Heart right ventricle (tissue), 16 donors: ENCODE measurements around the gene ADSS2. TPM values are rescaled to one million over a fixed set of nuclear protein-coding genes. Genes with fewer than 3 reads are reported as not detected.

Experiments used
- ATAC-seq, 8 donors: fragments of 200-7000 bp; cut with Tn5 transposase; one replicate each; pipeline ENCODE4 v1.9.1; 2020; ENCODE audit warnings: mild to moderate bottlenecking in 8 of 8, moderate library complexity in 8 of 8, moderate number of reproducible peaks in 1 of 8
- DNase-seq, 2 donors: peaks; one replicate each; pipeline ENCODE4 v3.0.0-alpha.2; 2020
- H3K27ac ChIP-seq, 10 donors: fragments of 200-600 bp; sonication (generic) in 2 of 10; one replicate each; pipeline versions ENCODE4 v1.5.0 to v1.8.0; 2020 to 2022; ENCODE audit warnings: mild to moderate bottlenecking in 3 of 10
- H3K27me3 ChIP-seq, 7 donors: fragments of 200-600 bp; one replicate each; pipeline ENCODE4 v1.8.0; 2021 to 2022; ENCODE audit warnings: mild to moderate bottlenecking in 2 of 7
- H3K36me3 ChIP-seq, 9 donors: fragments of 200-600 bp; sonication (generic) in 1 of 9; one replicate each; pipeline versions ENCODE4 v1.5.0 to v1.8.0; 2020 to 2022; ENCODE audit warnings: mild to moderate bottlenecking in 2 of 9
- H3K4me1 ChIP-seq, 9 donors: fragments of 200-600 bp; sonication (generic) in 1 of 9; one replicate each; pipeline versions ENCODE4 v1.5.0 to v1.8.0; 2020 to 2022; ENCODE audit warnings: mild to moderate bottlenecking in 4 of 9
- H3K4me3 ChIP-seq, 10 donors: fragments of 200-600 bp; sonication (generic) in 2 of 10; one replicate each; pipeline versions ENCODE4 v1.5.0 to v1.8.0; 2020 to 2022; ENCODE audit warnings: mild to moderate bottlenecking in 7 of 10, moderate library complexity in 2 of 10
- H3K9me3 ChIP-seq, 11 donors: fragments of 200-600 bp in 10 of 11; sonication (generic) in 2 of 11; one replicate each; pipeline versions ENCODE4 v1.5.0 to v1.8.0; 2013 to 2022; ENCODE audit warnings: mild to moderate bottlenecking in 2 of 11, control low read depth in 1 of 11, moderate library complexity in 1 of 11
- WGBS, 2 donors: extraction: QIAGEN DNeasy Blood & Tissue Kit; methylation state at CpG; one replicate each; pipeline ENCODE4 v1.1.7; 2013; ENCODE audit warnings: inconsistent platforms in 1 of 2; 5-methylcytosine and 5-hydroxymethylcytosine counted together
- intact Hi-C, 10 donors: fragments of 100-400 bp; cut with DNase I; formaldehyde crosslinking; loops; one replicate each; pipeline versions ENCODE4 v1.11.1 to v1.14.2; 2022
- polyA plus RNA-seq, 2 donors: library from polyadenylated mRNA; stranded (reverse); fragments of 200-250 nt; gene quantifications; one replicate each; pipeline ENCODE4 v1.2.3, GENCODE V29; 2013
- total RNA-seq, 10 donors: library from RNA; stranded (reverse); fragmentation: NEBNext Ultra II Directional in 3 of 10; extraction: Animal tissue kit (Norgen Biotek cat#: 25700) in 3 of 10; gene quantifications; one replicate each; pipeline versions ENCODE4 v1.2.1 to v1.2.4, GENCODE V29; 2021 to 2023
- TF ChIP-seq, protein P1 (sequence below), 9 donors: fragments of 200-600 bp; sonication (generic) in 2 of 9; IDR thresholded peaks; one replicate each; pipeline versions ENCODE4 v1.5.0 to v1.8.0; 2021 to 2022; ENCODE audit warnings: antibody characterized with exemption in 9 of 9, mild to moderate bottlenecking in 5 of 9, moderate library complexity in 1 of 9
- donor health status: Arrhythmogenic right ventricular cardiomyopathy.
- donor health status: ischemic (EF 13 %, LVEDD 7.1; RV severe dilation, severe dysfunction).
- donor health status: healthy with polysubstance abuse.
- donor health status: DM: no; HTN: yes; CAD: no.
- donor health status: DM: no; HTN: no; CAD: no.
- donor health status: ischemic (EF 25% LVEDD 6.9; RV normal size, moderate dysfunction).
- donor health status: ischemic (EF 25% LVEDD 5.7; RV mildly dilated, moderate dysfunction).
- donor health status: healthy.
- donor health status: DM: yes; HTN: yes; CAD: no.
- donor health status: Ischemic cardiomyopathy.
- donor health status: ischemic (EF 35%, LVEDD 5.7; RV mildly dilated, moderate dysfunction).
- donor health status: nonischemic (EF 11% LVEDD 7.7; RV severe dilation, severe dysfunction).
- donor health status: DM: yes; HTN: yes; CAD: no.
- donor health status: PGD.
- donor health status: ischemic (EF 29% LVEDD 5.4; RV normal size, mild dysfunction).
- donor health status: nonischemic (EF 23%, LVEDD 6.1; RV moderate dilation, normal function).

ADSS2 gene
- total and polyA plus RNA-seq, 12 donors, result 4.5 to 16.2 (median 7.4) TPM

DNA sequence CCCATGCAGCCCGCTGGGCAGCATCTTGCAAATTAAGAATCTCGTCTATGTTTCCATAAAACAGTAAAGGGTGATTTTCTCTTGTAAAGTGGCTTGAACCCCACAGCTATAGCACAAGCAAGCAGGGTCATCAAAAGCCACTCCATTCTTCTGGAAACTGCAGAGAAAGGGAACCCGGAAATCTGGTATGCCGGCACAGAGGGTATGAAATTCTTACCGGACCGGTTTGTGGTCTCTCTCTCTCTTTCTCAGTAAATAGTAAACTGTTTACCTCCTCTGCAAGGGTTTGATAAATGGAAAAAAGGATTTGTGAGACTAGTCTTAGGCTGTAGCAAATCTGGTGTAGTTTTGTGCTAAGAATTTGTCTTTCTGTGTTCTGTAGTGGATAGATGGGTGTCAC lies 2.7 kb upstream of the ADSS2 start:
- no peaks in the 10 kb centered on the region for H3K27me3 ChIP-seq
- WGBS, 2 donors, result 68 to 81% methylated on average over 6 of the region's 6 CpGs
- DNase-seq (no peak), ATAC-seq (no peak)
- TF ChIP-seq, protein P1, sequence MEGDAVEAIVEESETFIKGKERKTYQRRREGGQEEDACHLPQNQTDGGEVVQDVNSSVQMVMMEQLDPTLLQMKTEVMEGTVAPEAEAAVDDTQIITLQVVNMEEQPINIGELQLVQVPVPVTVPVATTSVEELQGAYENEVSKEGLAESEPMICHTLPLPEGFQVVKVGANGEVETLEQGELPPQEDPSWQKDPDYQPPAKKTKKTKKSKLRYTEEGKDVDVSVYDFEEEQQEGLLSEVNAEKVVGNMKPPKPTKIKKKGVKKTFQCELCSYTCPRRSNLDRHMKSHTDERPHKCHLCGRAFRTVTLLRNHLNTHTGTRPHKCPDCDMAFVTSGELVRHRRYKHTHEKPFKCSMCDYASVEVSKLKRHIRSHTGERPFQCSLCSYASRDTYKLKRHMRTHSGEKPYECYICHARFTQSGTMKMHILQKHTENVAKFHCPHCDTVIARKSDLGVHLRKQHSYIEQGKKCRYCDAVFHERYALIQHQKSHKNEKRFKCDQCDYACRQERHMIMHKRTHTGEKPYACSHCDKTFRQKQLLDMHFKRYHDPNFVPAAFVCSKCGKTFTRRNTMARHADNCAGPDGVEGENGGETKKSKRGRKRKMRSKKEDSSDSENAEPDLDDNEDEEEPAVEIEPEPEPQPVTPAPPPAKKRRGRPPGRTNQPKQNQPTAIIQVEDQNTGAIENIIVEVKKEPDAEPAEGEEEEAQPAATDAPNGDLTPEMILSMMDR (IDR thresholded peaks at IDR 0.05), result no peak
- H3K27ac ChIP-seq, result no peak overlapping the region
- H3K9me3 ChIP-seq, result no peaks in the 10 kb centered on the region
- H3K36me3 ChIP-seq, result no peaks in the 10 kb centered on the region
- peaks cover 4 to 20% (median 14%) of the 10 kb centered on the region in 9 donors for H3K4me1 ChIP-seq
- no peak overlapping the region for H3K4me3 ChIP-seq
- intact Hi-C loops, result loop anchor here in 5 of 10 donors (5.0 to 10.0 kb wide), 5 partner anchors 198 to 520 kb away; partner anchors contain the start of genes DESI2 (in 4 of the 5) and HNRNPU (in 1 of the 5)

DNA sequence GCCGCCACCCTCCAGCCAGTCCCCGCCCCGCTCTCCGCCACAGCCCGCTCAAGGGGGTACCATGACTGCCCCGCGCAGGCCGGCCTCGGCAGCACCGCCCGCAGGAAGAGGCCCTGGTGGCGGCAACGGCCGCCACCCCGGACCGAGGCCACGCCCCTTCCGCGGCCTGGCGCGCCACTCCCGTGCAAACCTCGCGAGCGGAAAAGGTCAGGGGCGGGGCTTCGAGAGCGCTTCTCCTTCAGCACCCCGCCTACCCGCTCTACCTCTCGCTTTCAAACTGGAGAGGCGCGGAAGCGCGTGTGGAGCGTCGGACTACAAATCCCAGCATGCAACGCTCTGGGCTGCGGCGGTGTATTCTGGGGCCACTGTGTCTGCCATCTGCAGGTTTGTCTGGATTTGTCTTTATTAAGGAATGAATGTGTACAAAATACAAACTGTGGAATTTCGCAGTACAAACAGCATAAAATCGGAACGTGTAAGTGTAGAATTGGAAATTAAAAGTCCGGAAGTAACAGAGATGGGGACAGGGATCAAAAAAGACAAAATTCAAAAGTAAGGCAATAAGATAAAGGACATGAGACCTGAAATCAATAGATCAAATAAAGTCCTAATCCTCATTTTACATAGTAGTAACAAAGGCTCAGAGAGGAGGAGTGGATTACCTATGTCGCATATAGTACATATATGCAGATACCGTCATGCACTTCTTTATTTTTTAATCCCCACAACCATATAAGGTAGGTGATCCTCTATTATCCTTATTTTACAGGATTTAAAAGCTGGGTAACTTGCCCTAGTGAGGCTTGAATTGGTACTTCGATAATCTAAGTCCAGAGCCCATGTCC lies 464 bp upstream of the ADSS2 start:
- DNase-seq (peak; percentile 99), ATAC-seq (peak; percentile 97 to 100 (median 98))
- 5 to 7% methylated on average over 43 to 47 of the region's 47 CpGs for WGBS, 2 donors
- Histone ChIP-seq H3K27me3 (no peaks in the 10 kb centered on the region), H3K4me3 (peak overlapping the region in 9 of 10 donors; percentile 75 to 97 (median 85)), H3K4me1 (peaks cover 4 to 35% (median 16%) of the 10 kb centered on the region in 9 donors), H3K36me3 (peaks cover 0 to 6% (median 0%) of the 10 kb centered on the region in 9 donors), H3K9me3 (no peaks in the 10 kb centered on the region), H3K27ac (peak overlapping the region in 9 of 10 donors; percentile 90 to 97 (median 95))
- TF ChIP-seq, protein P1 (IDR thresholded peaks at IDR 0.05), result peak; percentile 26 to 71 (median 50)
- intact Hi-C loops, result loop anchor here in 6 of 10 donors (1.0 to 10.0 kb wide), 7 partner anchors 9 to 523 kb away; partner anchors contain the start of genes DESI2 (in 5 of the 6), CATSPERE (in 1 of the 6) and HNRNPU (in 1 of the 6)

DNA sequence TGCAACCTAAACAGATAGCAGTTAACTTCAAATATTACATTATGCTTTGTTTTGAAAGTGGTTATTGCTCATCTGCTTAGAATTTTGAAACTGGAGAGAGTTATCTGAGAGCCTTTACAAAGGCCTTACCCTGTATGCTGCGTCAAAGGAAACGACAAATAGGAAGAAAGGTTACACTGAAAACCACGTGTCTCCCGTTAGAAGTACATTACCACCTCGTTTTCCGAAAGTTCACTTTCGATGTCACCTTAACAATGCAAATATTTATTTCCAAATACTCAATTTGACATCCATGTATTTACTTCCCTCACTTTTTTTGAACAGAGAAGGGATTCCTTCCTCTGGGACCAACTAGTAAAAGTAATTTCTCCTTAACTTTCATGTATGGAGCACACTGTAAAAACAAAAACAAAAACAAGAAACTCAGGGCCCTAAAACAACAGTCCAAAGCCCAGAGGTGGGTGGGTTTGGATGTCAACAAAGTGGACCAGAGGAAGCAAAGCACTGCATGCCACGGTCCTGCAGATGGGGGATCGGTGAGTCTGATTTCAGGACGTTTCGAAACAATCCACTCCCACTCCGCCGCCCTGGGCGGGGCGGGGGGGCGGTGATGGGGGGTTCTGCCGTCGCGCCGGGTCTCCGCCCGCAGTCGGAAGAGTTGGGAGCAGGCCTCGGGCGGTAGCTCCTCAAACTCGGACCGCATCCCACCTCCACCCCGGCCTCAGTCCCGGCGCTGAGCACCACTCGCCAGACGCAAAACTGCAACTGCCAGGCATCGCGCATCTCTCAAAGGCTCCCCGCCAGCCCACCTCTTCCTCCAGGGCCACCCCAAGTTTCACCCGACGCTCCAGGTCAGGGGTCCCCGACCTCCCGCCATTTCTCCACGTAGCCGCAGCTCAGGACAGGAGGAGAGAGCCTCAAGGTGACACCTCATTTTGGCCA lies 841 bp downstream of the ADSS2 start:
- intact Hi-C loops, result loop anchor here in 5 of 10 donors (5.0 to 10.0 kb wide), 5 partner anchors 201 to 524 kb away; partner anchors contain the start of genes DESI2 (in 4 of the 5) and HNRNPU (in 1 of the 5)
- WGBS, 2 donors, result 1 to 2% methylated on average over 39 to 41 of the region's 41 CpGs
- peaks cover 7 to 48% (median 18%) of the 10 kb centered on the region in 9 donors for H3K4me1 ChIP-seq

More for the DNA sequence above, 841 bp downstream of the ADSS2 start:
- ATAC-seq (peak; percentile 2 to 43 (median 24)), DNase-seq (peak; percentile 42 to 62)
- H3K36me3 ChIP-seq, result peaks cover 0 to 6% (median 0%) of the 10 kb centered on the region in 9 donors
- H3K9me3 ChIP-seq, result no peaks in the 10 kb centered on the region
- TF ChIP-seq, protein P1 (IDR thresholded peaks at IDR 0.05), result no peak
- H3K27ac ChIP-seq, result peak overlapping the region; percentile 65 to 97 (median 95)
- H3K27me3 ChIP-seq, result no peaks in the 10 kb centered on the region
- H3K4me3 ChIP-seq, result peak overlapping the region; percentile 75 to 97 (median 86)
